ENCODE measurements around the gene FAHD2B. TPM values are rescaled to one million over a fixed set of nuclear protein-coding genes. Genes with fewer than 3 reads are reported as not detected.
A peak's percentile ranks its signal among the peaks of the same experiment; 100 is the strongest.
"Not testable (repeated sequence)": the region's sequence is repeated elsewhere in the genome, so short reads cannot be mapped to it uniquely, and the experiment has no call there.

The FAHD2B gene
- total RNA-seq, 2 donors from 2014 or later = 1.3 to 12.7 TPM

DNA sequence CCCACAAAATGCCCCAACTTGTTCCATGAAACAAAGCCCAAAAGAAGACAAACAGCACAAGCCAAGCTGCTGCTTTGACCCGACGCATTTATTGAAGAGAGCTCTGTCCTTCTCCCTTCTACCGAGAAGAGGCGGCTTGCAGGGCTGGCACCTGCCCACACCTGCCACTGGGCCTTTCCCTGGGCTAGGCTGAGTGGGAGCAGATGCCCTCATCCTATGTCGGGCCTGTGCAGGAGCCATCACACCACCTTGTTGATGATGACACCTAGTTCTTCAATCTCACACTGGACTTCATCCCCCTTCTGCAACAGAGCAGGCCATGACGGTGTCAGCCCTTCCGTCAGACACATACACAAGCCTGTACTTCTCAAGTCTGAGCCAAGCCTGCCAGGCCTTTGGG, 11.2 kb downstream of the FAHD2B start:
- intact Hi-C loops (cut with DNase I) = not testable (repeated sequence)
- WGBS, 2 donors = 90 to 93% methylated on average over 5 to 7 of the region's 7 CpGs

DNA sequence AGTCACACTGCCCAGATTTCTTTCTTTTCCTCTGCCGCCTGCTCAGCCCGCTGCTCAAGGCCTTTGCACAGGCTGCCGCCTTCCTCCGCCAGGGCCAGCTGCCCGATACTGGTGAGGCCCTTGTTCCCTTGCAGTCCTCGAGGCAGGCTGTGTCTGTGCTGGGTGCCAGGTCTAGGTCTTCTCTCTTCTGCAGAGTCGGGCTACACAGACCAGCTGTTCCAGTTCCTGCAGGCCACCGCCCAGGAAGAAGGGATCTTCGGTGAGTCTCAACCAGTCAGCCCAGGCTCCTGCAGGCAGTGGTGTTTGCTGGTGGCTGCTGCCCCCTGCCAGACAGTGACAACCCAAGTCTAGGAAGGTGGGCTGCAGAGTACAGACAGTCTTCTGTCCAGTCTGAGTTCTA, 12.5 kb downstream of the FAHD2B start:
- DNase-seq; H3K36me3 ChIP-seq (replicated peaks in 1 of 2; ENCODE audit: insufficient read depth in 1 of 2, low read depth in 2 of 2); H3K9me3 ChIP-seq; H3K4me3 ChIP-seq; H3K4me1 ChIP-seq; H3K27ac ChIP-seq; H3K27me3 ChIP-seq; intact Hi-C loops (cut with DNase I): not testable (repeated sequence)
- 39 to 60% methylated on average over 1 to 3 of the region's 9 CpGs for WGBS, 2 donors
- ATAC-seq = peak; percentile 40

More for the DNA sequence above, 11.2 kb downstream of the FAHD2B start:
- H3K4me3 ChIP-seq; H3K27me3 ChIP-seq; DNase-seq; H3K4me1 ChIP-seq; ATAC-seq; H3K9me3 ChIP-seq; H3K27ac ChIP-seq; H3K36me3 ChIP-seq (replicated peaks in 1 of 2; ENCODE audit: insufficient read depth in 1 of 2, low read depth in 2 of 2): not testable (repeated sequence)

DNA sequence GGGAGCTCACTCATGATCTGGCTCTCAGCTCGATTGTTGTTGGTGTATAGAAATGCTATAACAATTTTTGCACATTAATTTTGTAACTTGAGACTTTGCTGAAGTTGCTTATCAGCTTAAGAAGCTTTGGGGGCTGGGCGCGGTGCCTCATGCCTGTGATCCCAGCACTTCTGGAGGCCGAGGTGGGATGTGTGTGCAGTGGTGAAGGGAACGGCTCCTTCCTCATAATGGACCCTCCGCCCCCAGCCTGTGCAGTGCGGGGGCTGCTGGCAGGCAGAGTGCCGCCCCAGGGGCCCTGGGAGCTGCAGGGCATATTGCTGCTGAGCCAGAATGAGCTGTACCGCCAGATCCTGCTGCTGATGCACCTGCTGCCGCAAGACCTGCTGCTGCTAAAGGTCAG, 13.8 kb downstream of the FAHD2B start:
- H3K4me3 ChIP-seq = not testable (repeated sequence)

DNA sequence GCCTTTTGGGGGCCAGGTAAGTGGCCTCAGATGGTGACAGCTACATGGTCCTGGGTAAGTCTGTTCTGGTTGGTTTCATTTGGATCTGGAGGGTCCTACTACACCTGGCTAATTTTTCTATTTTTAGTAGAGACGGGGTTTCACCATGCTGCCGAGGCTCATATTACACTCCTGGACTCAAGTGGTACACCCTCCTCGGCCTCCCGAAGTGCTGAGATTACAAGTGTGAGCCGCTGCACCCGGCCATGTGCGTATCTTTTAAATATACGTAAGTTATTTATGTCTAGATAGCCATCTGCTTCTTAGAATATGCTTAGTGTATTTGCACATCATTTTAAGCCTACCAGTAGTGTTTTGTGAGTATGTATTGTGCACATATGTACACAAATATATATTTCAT, 17.5 kb downstream of the FAHD2B start:
- H3K27ac ChIP-seq; H3K4me1 ChIP-seq; intact Hi-C loops (cut with DNase I); H3K27me3 ChIP-seq; DNase-seq; H3K36me3 ChIP-seq (replicated peaks in 1 of 2; ENCODE audit: insufficient read depth in 1 of 2, low read depth in 2 of 2); H3K4me3 ChIP-seq; H3K9me3 ChIP-seq; ATAC-seq: not testable (repeated sequence)
- 86 to 88% methylated on average over 8 of the region's 8 CpGs for WGBS, 2 donors

More for the DNA sequence above, 13.8 kb downstream of the FAHD2B start:
- ATAC-seq; DNase-seq; H3K36me3 ChIP-seq (replicated peaks in 1 of 2; ENCODE audit: insufficient read depth in 1 of 2, low read depth in 2 of 2); H3K27me3 ChIP-seq; H3K4me1 ChIP-seq; H3K9me3 ChIP-seq; intact Hi-C loops (cut with DNase I); H3K27ac ChIP-seq: not testable (repeated sequence)
- WGBS, 2 donors = 39 to 84% methylated on average over 1 to 4 of the region's 10 CpGs

DNA sequence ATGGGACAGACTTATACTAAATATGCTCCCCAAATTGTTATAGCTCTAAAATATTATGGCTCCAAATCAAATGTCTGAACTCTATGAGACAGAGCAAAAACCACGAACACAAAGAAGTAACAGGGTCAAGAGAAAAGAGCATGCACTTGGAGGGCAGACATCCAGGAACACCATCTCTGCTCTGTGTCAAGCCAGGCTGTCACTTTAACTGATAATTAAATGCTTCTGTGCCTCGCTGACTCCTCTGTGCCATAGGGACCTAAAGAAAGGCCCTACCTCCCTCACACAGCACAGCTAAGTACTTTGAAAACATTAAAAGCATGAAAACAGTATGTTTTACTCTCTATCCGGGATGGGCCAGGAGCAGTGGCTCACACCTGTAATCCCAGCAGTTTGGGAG, 23.8 kb downstream of the FAHD2B start:
- ATAC-seq; H3K4me3 ChIP-seq; H3K27me3 ChIP-seq; DNase-seq; H3K36me3 ChIP-seq (replicated peaks in 1 of 2; ENCODE audit: insufficient read depth in 1 of 2, low read depth in 2 of 2); H3K27ac ChIP-seq; H3K9me3 ChIP-seq; H3K4me1 ChIP-seq; intact Hi-C loops (cut with DNase I): not testable (repeated sequence)
- 52 to 74% methylated on average over 2 of the region's 3 CpGs for WGBS, 2 donors

DNA sequence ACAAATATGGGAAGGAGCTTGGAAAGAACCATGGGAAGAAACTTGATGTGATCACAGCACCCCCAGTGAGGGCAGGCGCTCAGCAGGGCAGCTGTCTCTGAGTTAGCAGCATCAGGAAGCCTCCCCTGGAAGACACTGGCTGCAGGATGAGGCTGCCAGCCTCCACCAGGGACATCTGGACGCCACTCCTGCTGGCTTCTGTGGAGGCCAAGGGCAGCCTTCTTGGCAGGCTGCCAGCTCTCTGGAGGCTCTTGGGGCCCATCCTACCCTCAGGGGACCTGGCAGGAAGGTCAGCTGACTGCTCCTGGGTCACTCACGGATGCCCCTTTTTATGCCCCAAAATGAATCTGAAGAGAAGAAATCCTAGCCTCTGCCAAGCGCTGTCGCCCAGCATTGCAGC, 26.0 kb downstream of the FAHD2B start:
- WGBS, 2 donors = 75 to 78% methylated on average over 2 to 5 of the region's 5 CpGs
- H3K36me3 ChIP-seq (replicated peaks in 1 of 2; ENCODE audit: insufficient read depth in 1 of 2, low read depth in 2 of 2); H3K27me3 ChIP-seq; DNase-seq; H3K27ac ChIP-seq; intact Hi-C loops (cut with DNase I); H3K9me3 ChIP-seq; ATAC-seq; H3K4me1 ChIP-seq; H3K4me3 ChIP-seq: not testable (repeated sequence)

DNA sequence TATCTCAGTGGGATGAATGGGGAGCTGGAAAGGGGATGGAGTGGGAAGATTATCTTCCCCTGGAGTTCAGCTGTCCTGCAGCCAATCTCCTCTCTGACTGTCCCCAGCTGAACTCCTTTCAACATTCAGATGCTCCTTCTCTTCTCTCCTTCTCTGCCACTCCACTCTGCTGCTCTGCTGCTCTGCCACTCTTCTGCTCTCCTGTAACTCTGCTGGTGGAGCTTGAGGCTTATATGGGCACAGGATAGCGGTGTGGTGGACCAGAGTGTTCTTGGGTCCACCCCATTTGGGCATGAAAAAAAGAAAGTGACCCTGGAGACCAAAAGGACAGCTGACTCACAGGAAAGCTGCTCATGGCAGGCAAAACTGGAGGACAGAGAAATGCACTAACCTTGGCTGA, 26.6 kb downstream of the FAHD2B start:
- TF ChIP-seq, protein P1, sequence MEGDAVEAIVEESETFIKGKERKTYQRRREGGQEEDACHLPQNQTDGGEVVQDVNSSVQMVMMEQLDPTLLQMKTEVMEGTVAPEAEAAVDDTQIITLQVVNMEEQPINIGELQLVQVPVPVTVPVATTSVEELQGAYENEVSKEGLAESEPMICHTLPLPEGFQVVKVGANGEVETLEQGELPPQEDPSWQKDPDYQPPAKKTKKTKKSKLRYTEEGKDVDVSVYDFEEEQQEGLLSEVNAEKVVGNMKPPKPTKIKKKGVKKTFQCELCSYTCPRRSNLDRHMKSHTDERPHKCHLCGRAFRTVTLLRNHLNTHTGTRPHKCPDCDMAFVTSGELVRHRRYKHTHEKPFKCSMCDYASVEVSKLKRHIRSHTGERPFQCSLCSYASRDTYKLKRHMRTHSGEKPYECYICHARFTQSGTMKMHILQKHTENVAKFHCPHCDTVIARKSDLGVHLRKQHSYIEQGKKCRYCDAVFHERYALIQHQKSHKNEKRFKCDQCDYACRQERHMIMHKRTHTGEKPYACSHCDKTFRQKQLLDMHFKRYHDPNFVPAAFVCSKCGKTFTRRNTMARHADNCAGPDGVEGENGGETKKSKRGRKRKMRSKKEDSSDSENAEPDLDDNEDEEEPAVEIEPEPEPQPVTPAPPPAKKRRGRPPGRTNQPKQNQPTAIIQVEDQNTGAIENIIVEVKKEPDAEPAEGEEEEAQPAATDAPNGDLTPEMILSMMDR (IDR thresholded peaks at IDR 0.05) = no peak
- TF ChIP-seq POLR2A (IDR thresholded peaks at IDR 0.05) = no peak
- no peaks in the 10 kb centered on the region for H3K36me3 ChIP-seq (replicated peaks in 1 of 2; ENCODE audit: insufficient read depth in 1 of 2, low read depth in 2 of 2)
- no peak overlapping the region for H3K27ac ChIP-seq
- H3K9me3 ChIP-seq = no peaks in the 10 kb centered on the region
- no peaks in the 10 kb centered on the region for H3K27me3 ChIP-seq
- no peaks in the 10 kb centered on the region for H3K4me1 ChIP-seq
- no peak for DNase-seq
- no peak for ATAC-seq
- 85 to 94% methylated on average over 1 of the region's 1 CpG for WGBS, 2 donors
- intact Hi-C loops (cut with DNase I) = no loop called here
- H3K4me3 ChIP-seq = no peak overlapping the region

DNA sequence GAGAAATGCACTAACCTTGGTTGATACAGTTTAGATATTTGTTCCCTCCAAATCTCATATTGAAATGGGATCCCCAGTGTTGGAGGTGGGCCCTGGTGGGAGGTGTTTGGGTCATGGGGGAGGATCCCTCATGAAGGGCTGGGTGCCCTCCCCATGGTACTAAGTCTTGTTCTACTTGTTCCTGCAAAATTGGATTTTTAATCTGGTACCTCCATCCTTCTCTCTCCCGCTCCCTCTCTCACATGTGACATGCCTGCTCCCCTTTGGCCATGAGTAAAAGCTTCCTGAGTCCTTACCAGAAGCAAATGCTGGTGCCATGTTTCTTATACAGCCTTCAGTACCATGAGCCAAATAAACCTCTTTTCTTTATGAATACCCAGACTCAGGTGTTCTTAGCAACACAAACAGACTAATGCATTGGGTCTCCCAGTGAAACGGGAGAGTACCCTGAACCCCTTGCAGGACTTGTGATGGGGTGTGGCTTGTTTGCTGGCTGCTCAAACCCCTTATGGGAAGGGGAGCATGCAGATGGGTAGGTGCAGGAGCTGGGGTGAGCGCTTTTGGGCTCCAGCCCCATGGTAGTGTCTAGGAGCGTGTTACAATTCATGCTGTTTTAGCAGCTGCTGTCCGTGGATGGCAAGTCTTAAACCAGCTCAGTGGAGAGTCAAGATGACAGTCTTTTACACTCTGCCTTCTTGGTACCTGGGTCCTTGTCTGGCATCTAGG, 27.2 kb downstream of the FAHD2B start:
- H3K4me3 ChIP-seq = no peak overlapping the region
- H3K9me3 ChIP-seq = no peaks in the 10 kb centered on the region
- H3K4me1 ChIP-seq = no peaks in the 10 kb centered on the region
- ATAC-seq (no peak), DNase-seq (no peak)
- WGBS, 2 donors = 59 to 66% methylated on average over 5 of the region's 5 CpGs
- H3K27ac ChIP-seq = no peak overlapping the region
- no peaks in the 10 kb centered on the region for H3K27me3 ChIP-seq
- no peak for TF ChIP-seq POLR2A (IDR thresholded peaks at IDR 0.05)
- TF ChIP-seq, protein P1 (IDR thresholded peaks at IDR 0.05) = no peak
- intact Hi-C loops (cut with DNase I) = no loop called here
- no peaks in the 10 kb centered on the region for H3K36me3 ChIP-seq (replicated peaks in 1 of 2; ENCODE audit: insufficient read depth in 1 of 2, low read depth in 2 of 2)

DNA sequence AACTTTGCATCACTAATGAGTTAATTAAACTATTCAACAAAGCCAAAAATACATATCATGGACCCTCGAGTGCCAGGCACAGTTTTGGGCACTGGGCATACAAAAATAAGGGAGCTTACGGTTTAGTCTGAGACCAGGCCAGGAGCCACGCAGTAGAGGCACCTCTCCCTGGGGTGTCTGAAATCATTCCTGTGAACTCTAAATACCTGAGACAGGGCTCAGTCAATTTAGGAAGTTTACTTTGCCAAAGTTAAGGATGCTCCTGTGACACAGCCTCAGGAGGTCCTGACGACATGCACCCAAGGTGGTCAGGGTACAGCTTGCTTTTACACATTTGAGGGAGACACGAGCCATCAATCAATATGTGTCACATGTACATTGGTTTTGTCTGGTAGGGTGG, 28.7 kb downstream of the FAHD2B start:
- intact Hi-C loops (cut with DNase I); H3K36me3 ChIP-seq (replicated peaks in 1 of 2; ENCODE audit: insufficient read depth in 1 of 2, low read depth in 2 of 2); H3K27me3 ChIP-seq; H3K4me1 ChIP-seq; DNase-seq; ATAC-seq; H3K27ac ChIP-seq; H3K4me3 ChIP-seq; H3K9me3 ChIP-seq: not testable (repeated sequence)
- 60% methylated on average over 5 of the region's 5 CpGs for WGBS, 2 donors

DNA sequence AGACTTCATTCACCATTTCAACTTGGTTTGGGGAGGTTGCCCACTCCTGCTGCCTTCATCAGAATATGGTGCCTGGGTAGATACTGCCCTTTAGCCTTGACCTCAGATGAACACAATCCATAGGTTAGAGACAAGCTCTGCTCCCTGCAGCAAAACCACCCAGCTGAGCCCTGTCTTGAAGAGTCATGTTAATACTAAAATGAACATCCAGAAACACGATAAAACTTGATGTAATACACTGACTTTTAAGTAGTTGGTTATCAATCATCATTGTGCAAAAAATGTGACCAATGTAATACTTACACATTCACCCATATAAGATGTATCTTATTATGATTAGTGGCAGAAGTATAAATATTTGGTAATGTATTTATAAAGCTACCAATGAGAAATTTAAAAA, 32.7 kb downstream of the FAHD2B start:
- ATAC-seq; intact Hi-C loops (cut with DNase I): not testable (repeated sequence)

More for the DNA sequence above, 32.7 kb downstream of the FAHD2B start:
- not testable (repeated sequence) for DNase-seq; H3K4me3 ChIP-seq; H3K36me3 ChIP-seq (replicated peaks in 1 of 2; ENCODE audit: insufficient read depth in 1 of 2, low read depth in 2 of 2); H3K27me3 ChIP-seq; H3K27ac ChIP-seq; H3K9me3 ChIP-seq; H3K4me1 ChIP-seq
- WGBS, 2 donors = 80% methylated on average over 1 of the region's 1 CpG
